GM21529 (cell line): ENCODE data around the gene RMND5A.

Source experiments
- ATAC-seq: cut with Tn5 transposase; IDR thresholded peaks from one replicate; pipeline ENCODE4 v1.9.1; 2021; ENCODE audit not compliant: unreplicated experiment

The RMND5A gene

DNA sequence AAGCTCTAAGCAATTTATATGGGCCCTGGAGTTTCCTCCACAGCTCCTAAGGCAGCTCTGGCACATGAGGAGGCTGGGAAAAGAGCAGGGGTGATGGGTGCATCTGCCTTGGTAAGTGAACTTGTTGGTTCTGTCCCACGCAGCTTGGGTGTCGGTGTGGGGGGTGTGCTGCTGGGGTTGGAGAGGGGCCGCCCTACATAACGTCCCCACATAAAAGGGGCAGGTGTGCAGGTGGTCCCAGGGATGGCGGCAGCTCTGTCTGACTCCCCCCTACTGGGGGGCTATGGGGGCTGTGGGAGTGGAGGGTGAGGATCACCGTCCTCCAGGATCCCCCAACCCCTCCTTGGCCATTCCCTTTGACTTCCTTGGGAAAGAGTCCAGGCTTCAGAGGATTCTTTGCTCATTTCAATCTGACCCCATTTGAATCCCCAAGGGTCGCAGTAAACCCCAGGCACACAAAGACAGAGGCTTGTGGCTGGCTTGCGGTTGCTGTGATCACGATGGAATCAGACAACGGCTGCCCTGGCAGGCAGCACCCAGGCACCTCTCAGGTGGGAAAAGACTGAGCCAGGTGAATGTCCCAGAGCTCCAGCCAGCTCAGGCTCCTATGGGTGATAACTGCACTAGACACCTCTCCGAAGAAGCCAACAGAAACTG is 105.1 kb downstream of the RMND5A start:
- ATAC-seq: no peak

DNA sequence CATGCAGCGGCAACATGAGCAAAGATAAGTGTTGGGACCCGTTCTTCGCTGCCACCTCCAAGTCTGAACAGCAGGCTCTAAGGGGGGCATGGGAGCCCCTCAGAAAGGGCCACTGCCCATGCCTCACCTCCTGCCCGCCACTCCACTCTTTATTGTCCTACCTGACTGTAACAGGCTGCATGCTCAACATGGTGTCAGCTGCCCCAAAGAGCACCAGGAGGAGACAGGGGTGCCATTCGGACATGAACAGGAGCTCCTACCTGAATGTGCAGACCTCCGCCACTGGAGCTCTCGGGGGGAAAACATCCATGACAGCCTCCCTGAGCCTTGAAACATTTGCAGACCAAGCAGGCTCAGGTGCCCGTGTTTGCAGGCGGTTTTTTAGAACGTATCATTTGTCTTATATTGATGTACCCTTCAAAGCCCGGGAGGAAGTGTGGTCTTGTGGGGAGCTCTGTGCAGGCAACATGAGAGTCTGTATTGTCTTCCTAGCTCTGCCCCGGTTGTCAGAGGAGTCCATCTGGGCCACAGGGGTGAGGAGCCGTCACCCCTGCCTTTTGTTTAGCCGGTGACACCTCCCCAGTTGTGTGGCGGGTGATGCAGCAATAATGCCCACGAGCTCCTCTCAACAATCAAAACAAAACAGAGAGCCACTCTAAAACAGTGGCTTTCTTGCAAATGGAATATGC is 105.7 kb downstream of the RMND5A start:
- no peak for ATAC-seq

DNA sequence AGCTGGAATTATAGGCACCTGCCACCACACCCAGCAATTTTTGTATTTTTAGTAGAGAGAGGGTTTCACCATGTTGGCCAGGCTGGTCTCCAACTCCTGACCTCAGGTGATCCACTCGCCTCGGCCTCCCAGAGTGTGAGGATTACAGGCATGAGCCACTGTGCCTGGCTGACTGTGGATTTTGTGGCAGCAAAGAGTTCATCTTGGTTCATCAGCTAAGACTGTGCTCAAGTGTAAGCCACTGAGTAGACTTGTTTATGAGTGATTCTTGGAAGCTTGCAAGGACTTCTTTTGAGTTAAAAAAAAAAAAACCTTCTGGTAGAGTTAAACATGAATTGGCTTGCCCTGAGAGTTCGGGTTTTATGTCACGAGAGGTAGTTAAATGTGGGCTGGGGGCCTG is 106.9 kb downstream of the RMND5A start:
- ATAC-seq: no peak
